GM18870 (cell line): ENCODE measurements around the gene TEX22.

Experiments used
- ATAC-seq: cut with Tn5 transposase; IDR thresholded peaks from one replicate; pipeline ENCODE4 v1.9.1; 2021; ENCODE audit warnings: moderate library complexity; ENCODE audit not compliant: unreplicated experiment

Gene TEX22

GRCh38 chr14:105398726-105399465 lies 558 bp downstream of the TEX22 start:
- no peak for ATAC-seq

- no peak for ATAC-seq
Measured at GRCh38 chr14:105399466-105399775, 1.1 kb downstream of the TEX22 start.

DNA sequence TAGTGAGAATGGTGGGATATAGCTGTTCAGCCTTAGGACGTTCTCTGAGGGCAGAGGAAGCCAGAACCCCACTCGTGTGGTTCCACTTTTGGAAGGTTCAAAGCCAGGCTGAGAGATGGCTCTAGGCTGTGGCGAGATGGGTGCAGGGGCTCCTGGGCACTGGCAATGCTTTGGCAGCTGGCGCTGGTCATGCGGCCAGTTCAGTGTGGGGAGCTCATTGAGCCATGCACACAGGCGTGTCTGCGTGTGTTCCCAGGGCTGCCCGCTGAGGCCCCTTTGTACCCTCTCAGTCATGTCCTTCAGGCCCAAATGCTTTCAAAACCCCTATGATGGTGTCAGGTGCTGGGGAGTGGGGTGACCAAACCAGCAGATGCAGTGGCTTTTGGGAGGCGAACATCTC lies 1.7 kb downstream of the TEX22 start:
- no peak for ATAC-seq

- no peak for ATAC-seq
Measured at GRCh38 chr14:105401699-105402098, 3.4 kb downstream of the TEX22 start.

DNA sequence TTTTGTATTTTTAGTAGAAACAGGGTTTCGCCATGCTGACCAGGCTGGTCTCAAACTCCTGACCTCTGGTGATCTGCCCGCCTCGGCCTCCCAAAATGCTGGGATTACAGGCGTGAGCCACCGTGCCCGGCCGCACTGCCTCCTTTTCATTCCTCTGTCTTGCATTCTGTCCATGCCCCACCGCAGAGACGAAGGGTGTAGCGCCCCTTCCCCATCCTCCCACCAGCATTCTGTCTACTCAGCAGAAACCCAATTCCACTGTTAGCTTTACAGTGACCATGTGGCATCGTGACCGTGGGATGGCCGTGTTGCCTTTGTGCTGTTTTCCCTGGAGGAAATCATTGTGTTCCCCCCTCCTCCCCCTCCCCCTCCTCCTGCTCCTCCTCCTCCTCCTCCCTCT lies 10.3 kb downstream of the TEX22 start:
- no peak for ATAC-seq

GRCh38 chr14:105409364-105409763 lies 11.0 kb downstream of the TEX22 start:
- no peak for ATAC-seq

- ATAC-seq = no peak
Measured at GRCh38 chr14:105410642-105411016, 12.3 kb downstream of the TEX22 start.

- ATAC-seq = no peak
Measured at GRCh38 chr14:105411017-105411941, 12.9 kb downstream of the TEX22 start.

DNA sequence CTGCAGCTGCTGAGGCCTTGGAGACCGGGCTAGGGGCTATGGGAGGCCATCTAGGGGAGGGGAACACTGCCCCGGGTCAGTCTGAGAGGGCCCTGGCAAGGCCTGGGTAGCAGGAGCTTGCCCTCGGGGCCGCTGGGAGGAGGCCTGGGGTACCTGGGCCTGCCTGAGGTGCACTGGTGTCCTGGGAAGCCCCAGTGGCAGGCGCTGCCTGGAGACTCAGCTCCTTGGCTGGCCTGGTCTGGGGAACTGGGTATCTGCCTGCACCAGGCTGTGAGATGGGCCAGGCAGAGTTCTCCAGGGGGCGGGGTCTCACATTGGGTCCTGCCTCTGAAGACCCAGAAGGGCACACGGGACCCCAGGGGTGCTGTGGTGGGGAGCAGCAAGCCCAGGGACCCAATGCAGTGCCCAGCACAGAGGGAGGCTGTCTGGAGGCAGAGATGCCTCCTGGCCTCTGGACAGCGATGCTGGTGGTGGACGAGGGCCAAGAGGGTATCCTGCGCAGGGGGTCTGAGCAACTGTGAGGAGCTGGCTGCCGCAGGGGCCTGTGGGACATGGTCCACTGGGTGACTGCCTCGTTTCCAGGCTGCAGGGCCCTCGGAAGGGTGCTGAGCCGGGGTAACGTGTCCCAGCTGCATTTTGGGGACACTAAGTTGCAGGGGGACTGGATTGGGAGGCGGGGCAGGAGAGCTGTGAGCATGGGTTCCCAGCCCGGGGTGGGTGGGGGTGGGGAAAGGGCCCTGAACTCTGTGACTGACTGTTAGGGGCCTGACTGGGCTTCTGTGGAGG lies 13.8 kb downstream of the TEX22 start:
- no peak for ATAC-seq

DNA sequence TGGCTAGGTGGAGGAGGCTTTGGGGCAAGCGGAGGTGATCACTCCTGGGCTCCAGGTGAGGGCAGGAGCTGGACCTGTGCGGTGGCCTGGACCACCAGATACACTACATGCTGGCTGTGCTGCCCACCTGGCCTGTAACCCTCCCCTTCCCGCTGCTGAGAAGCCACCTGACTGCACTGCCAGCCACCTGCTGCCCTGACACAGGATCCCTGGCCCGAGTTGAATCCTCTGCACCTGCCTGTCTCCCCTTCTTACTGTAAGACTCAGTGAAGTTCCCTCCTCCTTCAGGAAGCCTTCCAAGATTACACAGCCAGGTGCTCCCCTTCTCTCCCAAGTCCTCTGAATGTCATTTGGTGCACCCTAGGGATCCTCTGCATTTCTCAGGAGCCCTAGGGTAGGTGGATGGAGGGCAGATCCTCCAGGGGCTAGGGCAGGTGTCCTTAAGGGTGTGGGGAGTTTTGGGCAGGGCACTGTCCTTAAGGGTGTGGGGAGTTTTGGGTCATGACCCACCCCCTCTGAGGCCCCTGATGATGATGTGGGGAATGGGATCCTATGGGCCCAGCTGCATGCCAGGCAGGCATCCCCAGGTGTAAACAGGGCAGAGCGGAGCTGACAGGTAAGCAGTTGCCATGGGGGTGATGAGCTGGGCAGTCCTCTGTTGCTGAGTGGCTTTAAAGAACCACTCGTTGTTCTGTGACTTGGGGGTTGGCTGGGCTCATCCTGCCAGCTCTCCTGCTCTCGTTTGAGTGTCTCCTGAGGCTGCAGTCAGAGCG lies 14.6 kb downstream of the TEX22 start:
- ATAC-seq = no peak

DNA sequence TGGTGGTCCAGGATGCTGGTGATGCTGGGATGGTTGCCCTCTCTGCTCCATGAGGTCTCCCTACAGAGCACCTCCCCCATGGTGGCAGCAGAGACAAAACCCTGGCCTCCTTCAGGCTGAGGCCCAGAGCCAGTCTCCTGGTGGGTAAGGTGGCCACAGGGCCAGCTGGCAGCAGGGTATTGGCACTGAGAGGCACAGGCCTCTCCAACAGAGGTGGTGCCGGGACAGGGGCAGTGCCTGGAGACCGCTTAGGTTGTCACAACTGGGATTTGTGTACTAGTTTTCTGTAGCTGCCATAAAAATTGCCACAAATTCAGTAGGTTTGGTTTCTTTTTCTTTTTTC lies 15.2 kb downstream of the TEX22 start:
- no peak for ATAC-seq

DNA sequence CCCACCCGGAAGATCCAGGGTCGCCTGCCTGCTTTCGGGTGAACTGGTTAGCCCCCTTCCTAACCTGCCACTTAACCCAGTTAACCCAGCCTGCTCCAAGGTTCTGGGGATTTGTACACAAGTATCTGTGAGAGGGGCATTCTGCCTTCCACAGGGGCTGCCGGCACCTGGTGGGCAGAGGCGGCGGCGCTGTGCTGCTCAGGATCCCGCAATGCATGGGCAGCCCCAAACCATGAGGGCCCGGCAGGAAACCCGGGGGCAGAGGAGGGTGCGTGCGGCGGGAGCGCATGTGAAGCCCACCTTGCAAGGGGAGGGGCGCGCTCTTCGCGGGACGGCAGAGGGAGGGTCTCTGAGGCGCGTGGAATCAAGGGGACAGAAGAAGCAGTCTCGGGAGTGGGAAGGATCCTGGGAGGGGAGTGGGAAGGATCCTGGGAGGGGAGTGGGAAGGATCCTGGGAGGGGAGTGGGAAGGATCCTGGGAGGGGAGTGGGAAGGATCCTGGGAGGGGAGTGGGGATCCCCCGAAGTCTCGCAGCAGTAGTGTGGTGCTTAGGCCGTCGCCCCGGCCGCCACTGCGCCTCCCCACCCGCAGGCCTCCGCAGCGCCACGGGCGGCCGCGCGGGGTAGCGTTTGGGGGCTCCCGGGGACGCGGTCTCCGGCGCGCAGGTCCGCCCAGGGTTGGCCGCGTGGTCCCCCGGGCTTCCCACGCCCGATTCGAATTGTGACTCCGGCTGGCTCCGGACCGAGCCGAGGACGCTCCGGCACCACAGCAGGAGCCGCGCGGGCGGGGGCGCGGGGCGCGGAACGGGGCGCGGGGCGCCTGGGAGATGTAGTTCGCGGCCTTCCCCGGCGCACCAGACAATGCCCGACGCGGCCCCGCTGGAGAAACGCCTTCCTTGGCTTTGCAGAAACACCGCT lies 16.4 kb downstream of the TEX22 start:
- no peak for ATAC-seq

GRCh38 chr14:105415481-105416428 lies 17.4 kb downstream of the TEX22 start:
- ATAC-seq = no peak

DNA sequence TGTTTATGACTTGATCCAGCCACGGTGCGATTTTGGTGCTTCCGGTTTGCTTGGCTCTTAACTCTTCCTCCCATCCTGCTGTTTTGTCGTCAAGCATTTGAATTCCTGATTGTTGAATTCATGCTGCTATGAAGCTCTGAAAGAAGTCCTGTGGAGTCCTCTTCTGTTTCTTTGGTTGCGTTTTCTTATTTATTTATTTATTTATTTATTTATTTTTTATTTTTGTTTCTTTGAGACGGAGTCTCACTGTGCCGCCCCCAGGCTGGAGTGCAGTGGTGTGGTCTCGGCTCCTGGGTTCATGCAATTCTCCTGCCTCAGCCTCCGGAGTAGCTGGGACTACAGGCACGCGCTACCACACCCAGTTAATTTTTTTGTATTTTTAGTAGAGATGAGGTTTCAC lies 18.3 kb downstream of the TEX22 start:
- ATAC-seq = no peak

- ATAC-seq = no peak
Measured at GRCh38 chr14:105417690-105418121, 19.4 kb downstream of the TEX22 start.

GRCh38 chr14:105418269-105419194 lies 20.2 kb downstream of the TEX22 start:
- no peak for ATAC-seq

DNA sequence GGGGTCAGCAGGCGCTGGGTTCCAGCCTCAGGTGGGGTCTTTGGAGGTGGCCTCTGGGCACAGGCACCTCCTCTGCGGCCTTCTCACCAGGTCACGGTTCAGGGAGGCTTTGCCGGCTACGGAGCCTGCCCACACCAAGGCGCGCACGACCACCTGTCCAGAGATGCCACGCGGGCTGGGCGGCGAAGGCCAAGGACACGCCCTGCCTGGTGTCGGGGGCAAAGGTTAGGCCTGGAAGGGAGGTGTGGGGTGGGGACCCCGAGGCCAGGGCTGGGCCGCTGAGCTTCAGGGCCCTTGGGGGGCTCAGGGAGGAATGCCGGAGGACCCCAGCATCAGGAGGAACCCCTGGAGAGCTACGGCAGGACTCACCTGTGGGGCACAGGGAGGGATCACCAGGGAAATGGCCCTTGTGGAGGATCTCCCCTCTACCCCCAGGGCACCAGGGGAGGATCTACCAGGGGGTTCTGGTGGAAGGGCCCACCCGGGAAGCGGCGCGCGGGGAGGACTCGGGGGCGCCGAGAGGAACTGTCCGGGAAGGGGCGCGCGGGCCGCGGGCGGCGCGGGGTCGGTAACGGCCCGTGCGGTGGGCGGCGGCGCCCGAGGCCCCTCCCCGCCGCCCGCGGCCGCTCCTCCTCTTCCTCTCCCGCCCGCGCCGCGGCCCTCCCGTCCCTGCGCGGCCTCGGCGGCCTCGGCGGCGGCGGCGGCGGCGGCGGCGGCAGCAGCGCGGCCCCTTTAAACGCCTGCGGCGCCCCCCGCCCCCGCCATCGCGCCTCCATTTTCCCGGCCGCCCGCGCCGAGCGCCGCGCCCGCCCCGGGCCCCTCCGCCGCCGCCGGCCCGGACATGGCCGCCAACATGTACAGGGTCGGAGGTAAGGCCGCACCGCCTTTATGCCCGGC lies 21.1 kb downstream of the TEX22 start, which contains the start of gene MTA1:
MTA1 (plus strand) TSS at position 633 of the 897 bp plus-strand sequence; CDS start at position 842, 209 bp downstream.
- ATAC-seq = no peak
